HFF-Myc (cell line): ENCODE results near the gene ARID3B.
"Not testable (repeated sequence)": the region's sequence is repeated elsewhere in the genome, so short reads cannot be mapped to it uniquely, and the experiment has no call there.

Experiments used
- DNase-seq: peaks from one replicate; pipeline ENCODE4 v3.0.0-alpha.2; 2011; ENCODE audit warnings: low read depth; ENCODE audit errors: extremely low read depth
- H3K4me3 ChIP-seq: replicated peaks from 2 replicates; pipeline ENCODE4 v1.5.1; 2011; ENCODE audit warnings: low read depth, mild to moderate bottlenecking, control low read depth, low read length
- TF ChIP-seq, protein P1 (sequence below): IDR thresholded peaks from 2 replicates; pipeline ENCODE4 v1.5.1; 2012; ENCODE audit warnings: mild to moderate bottlenecking, low read depth, low read length, control low read depth; ENCODE audit errors: missing control alignments

Gene ARID3B

GRCh38 chr15:74530771-74531143 is 10.3 kb upstream of the ARID3B start:
- no peak for DNase-seq
- TF ChIP-seq, protein P1, sequence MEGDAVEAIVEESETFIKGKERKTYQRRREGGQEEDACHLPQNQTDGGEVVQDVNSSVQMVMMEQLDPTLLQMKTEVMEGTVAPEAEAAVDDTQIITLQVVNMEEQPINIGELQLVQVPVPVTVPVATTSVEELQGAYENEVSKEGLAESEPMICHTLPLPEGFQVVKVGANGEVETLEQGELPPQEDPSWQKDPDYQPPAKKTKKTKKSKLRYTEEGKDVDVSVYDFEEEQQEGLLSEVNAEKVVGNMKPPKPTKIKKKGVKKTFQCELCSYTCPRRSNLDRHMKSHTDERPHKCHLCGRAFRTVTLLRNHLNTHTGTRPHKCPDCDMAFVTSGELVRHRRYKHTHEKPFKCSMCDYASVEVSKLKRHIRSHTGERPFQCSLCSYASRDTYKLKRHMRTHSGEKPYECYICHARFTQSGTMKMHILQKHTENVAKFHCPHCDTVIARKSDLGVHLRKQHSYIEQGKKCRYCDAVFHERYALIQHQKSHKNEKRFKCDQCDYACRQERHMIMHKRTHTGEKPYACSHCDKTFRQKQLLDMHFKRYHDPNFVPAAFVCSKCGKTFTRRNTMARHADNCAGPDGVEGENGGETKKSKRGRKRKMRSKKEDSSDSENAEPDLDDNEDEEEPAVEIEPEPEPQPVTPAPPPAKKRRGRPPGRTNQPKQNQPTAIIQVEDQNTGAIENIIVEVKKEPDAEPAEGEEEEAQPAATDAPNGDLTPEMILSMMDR = no peak
- H3K4me3 ChIP-seq = no peak overlapping the region

DNA sequence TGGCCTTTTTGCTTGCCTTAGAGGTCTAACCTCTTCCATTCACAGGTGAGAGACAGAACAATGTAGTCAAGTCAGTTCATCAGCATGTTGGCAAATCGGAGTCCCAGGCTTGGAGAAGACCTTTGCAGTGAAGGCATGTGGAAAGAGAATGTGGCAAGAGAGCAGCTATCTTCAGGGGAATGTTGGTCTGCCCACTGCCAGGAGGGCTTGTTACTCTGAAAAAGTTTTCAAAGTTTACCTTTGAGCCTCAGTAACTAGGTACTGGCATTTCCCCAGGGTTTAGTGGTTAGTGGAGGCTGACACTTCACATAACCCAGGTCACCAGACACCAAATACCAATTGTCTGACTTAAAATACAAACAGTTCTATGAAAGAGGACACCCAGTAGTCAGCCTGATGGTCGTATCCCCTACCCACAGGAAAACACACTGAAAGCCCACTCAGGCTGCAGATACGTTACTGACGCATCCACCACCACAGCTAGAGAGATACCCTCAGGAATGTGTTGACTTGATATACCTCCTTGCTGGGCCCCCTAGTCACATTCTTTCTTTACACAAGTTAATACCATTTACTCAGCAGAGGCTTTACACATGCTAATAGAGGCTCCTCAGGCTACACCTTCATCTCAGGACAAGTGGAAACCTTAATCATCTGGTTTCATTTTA is 9.7 kb upstream of the ARID3B start:
- TF ChIP-seq, protein P1 = no peak
- no peak for DNase-seq
- no peak overlapping the region for H3K4me3 ChIP-seq

- H3K4me3 ChIP-seq = no peak overlapping the region
- no peak for DNase-seq
- TF ChIP-seq, protein P1 = no peak
These were observed 5.5 kb upstream of the ARID3B start for GRCh38 chr15:74535388-74536084.

DNA sequence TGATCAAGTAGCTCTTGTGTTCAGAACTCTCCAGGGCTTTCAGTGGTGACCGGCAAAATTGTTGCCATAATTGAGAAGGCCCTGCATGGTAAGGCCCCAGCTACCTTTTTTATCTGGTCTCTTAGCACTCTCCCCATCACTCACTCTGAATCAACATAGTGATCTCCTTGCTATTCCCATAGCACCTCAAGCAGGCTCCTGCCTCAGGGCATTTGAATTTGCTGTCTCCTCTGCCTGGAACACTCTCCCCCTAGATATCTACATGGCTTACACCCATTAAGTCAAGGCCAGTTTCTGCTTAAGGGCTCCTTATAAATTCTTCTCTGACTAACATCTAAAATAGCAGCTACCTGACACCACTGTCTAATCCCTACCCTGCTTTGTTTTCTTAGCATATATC is 3.3 kb upstream of the ARID3B start:
- TF ChIP-seq, protein P1 = no peak
- no peak overlapping the region for H3K4me3 ChIP-seq
- no peak for DNase-seq

- DNase-seq = not testable (repeated sequence)
- H3K4me3 ChIP-seq = peak overlapping the region; percentile 66; the same call in 1 of the 2 replicates
These were observed 1.5 kb upstream of the ARID3B start for GRCh38 chr15:74539521-74539920.

DNA sequence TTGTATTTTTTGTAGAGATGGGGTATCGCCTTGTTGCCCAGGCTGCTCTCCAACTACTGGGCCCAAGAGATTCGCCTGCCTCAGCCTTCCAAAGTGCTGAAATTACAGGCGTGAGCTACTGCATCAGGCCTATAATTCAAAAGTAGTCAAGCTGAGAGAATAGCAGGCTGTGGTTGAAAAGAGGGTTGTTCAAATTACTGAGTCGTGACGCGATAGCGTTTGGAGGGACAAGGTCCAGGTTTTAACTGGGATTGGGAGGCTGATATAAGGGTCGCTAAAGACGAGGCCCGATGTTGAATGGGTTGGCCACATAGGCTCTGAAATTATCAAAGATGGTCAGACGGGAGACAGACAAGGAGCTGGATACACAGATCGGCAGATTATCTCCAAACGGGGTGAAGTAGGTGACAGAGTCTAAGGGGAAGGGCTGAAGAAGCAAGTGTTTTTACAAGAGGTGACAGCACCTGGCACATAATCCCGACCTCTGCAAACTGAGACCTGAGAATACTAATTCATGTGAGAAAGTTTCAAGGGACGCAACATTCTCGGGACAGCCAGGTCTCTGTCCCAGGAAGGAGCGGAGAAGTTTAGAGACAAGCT is 759 bp upstream of the ARID3B start:
- DNase-seq = no peak
- TF ChIP-seq, protein P1 = no peak
- H3K4me3 ChIP-seq = peak overlapping the region; percentile 66

DNA sequence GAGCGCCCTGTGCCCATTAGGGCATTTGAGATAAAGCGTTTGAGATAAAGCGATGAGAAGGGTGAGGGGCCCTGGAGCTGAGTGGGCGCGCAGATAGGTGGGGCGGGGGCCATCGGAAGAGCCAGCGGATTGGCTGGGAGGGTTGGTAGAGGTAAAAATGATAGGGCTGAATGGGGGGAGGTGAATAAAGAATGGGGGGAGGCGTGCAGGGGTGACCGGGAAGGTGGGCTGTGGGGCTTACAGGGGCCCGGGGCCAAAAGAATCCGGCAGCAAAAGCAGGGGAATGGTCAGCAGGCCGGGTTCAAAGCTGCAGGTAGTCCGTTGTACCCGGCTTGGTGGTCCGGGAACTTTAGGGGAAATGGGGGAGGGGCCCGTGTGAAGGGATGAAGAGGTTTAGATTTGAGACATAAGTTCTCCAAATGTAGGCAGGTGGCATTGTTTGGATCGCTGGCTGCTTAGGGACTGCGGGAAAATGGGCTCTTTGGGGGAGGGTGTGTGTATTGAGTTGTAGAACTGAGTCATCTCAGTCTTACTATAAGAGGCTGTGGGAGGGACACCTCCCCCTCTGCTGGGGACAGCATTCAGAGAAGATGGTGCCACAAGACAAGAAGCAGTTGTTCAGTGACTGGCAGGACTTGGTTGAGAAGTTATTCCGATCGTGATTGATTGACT is 610 bp downstream of the ARID3B start:
- TF ChIP-seq, protein P1 = no peak
- no peak for DNase-seq
- peak overlapping the region; percentile 66 for H3K4me3 ChIP-seq
